ENCODE results near the gene TSPAN9. TPM values are rescaled to one million over a fixed set of nuclear protein-coding genes. Genes with fewer than 3 reads are reported as not detected.

The TSPAN9 gene
- polyA plus RNA-seq, 1 experiment = 67.0 TPM

DNA sequence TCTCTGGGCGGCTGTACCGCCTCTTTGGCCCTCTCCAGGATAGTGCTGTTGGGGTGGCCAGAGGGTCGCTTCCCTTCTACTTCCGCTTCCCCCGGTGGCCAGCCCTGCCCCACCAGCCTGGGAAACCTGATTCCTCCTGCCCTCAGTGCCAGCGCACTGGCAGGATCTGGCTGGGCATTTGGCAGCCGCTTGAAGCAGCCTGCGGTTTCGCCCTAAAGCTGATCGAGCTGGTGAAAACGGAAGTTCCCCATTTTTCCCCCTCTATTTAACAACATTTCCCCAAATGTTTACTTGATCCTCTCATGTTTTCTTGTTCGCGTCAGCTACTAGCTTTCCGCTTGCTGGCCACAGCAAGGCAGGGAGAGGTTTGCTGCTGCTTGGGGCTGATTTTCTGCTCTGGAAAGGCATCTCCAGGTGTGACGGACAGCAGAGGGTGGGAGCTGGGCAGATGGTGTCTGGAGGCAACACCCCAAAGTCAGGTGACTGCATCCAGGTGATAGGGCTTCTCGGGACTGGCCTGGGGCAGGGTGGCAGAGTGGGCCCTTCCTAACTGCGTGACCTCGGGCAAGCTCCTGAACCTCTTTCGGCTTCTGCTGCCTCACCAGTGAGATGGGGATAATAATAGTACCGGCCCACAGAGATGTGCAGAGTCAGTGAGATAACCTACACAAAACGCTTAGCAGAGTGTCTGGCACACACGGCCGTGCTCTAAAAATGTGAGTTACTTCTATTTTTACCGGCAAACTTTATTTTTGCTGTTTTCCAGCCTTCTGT is 53.1 kb downstream of the TSPAN9 start:
- Histone ChIP-seq H3K27me3 (ENCODE audit: control insufficient read depth, insufficient read depth, low read length) (no peaks in the 10 kb centered on the region), H3K36me3 (ENCODE audit: control insufficient read depth, insufficient read depth, low read length) (no peaks in the 10 kb centered on the region), H3K4me3 (ENCODE audit: low read depth, low read length) (no peak overlapping the region)
- no peak for DNase-seq (ENCODE audit: low read depth)
- ChIA-PET CTCF (interaction anchor here (1.2 to 1.6 kb wide), 3 partner anchors 12 to 146 kb away, joined by 4 to 7 read pairs (median 6); no protein-coding TSS in a partner anchor), POLR2A (no interaction called here)
- no peak for TF ChIP-seq CTCF (IDR thresholded peaks at IDR 0.05; ENCODE audit: insufficient read depth, low read depth, low read length)

DNA sequence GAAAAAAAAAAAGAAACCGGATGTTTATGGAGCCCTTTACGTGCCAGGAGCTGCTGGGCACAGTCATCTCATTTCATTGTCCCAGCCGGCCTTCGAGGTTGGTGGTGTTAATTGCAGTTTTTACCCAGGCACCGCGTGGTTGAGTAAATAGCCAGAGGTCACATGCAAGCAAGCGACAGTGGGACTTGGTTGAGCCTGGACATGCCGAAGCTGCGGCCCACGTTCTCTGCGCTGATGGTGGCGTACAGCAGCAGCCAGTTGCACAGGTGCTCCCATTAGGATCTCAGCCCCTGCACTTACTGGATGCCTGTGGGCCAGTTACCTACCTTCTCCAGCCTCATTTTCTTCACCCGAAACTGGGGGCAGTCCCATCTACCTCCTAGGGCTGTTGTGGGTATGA is 54.0 kb downstream of the TSPAN9 start:
- Histone ChIP-seq H3K36me3 (ENCODE audit: control insufficient read depth, insufficient read depth, low read length) (no peaks in the 10 kb centered on the region), H3K27me3 (ENCODE audit: control insufficient read depth, insufficient read depth, low read length) (no peaks in the 10 kb centered on the region), H3K4me3 (ENCODE audit: low read depth, low read length) (no peak overlapping the region)
- POLR2A ChIA-PET = no interaction called here
- no peak for TF ChIP-seq CTCF (IDR thresholded peaks at IDR 0.05; ENCODE audit: insufficient read depth, low read depth, low read length)
- CTCF ChIA-PET = interaction anchor here (0.6 to 0.9 kb wide), 2 partner anchors 57 to 72 kb away, joined by 3 read pairs; no protein-coding TSS in a partner anchor
- no peak for DNase-seq (ENCODE audit: low read depth)

DNA sequence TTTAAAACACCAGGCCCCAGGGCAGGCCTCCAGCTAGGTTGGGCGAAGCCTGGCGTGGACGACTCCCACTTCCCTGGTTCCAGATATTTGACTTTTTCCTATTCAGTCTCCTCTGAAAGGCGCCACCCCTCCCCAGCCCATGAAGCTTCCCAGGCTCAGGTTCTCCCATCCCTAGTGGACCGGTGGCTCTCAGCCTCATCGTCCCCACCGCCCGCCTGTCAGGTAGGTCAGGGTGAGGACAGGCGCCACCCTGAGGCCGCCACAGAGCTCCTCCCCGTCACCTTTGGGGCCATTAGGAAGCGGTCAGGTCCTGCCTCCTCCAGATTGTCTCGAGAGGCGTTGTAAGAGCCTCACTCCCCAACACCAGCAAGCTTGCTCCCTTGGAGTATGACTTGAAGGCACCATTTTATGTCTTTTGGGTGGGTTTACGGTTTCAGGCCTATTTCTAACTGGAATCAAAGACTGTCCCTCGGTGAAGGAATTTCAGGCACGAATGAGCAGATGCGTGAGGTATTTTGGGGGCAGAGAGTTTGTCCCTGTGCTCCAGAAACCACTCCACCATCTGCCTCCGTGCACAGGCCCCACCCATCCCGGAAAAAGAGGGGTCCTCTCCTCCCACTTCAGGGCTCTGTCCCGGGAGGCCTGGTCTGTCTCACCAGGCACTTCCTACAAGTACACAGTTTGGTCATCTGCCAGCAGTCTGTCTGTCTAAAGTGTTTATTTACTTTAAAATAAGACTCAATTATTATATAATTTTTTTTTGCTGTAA is 55.6 kb downstream of the TSPAN9 start:
- no peaks in the 10 kb centered on the region for H3K27me3 ChIP-seq (ENCODE audit: control insufficient read depth, insufficient read depth, low read length)
- DNase-seq (ENCODE audit: low read depth) = peak; percentile 70
- POLR2A ChIA-PET = no interaction called here
- CTCF ChIA-PET = interaction anchor here (0.9 to 9.7 kb wide), 8 partner anchors 10 to 142 kb away, joined by 3 to 223 read pairs (median 8); no protein-coding TSS in a partner anchor
- no peaks in the 10 kb centered on the region for H3K36me3 ChIP-seq (ENCODE audit: control insufficient read depth, insufficient read depth, low read length)
- TF ChIP-seq CTCF (IDR thresholded peaks at IDR 0.05; ENCODE audit: insufficient read depth, low read depth, low read length) = no peak
- no peak overlapping the region for H3K4me3 ChIP-seq (ENCODE audit: low read depth, low read length)

- CTCF ChIA-PET = interaction anchor here (0.7 to 9.7 kb wide), 11 partner anchors 10 to 142 kb away, joined by 3 to 223 read pairs (median 5); no protein-coding TSS in a partner anchor
- POLR2A ChIA-PET = no interaction called here
- no peak for DNase-seq (ENCODE audit: low read depth)
Measured at GRCh38 chr12:3133405-3133783, 56.2 kb downstream of the TSPAN9 start.

More at GRCh38 chr12:3133405-3133783, 56.2 kb downstream of the TSPAN9 start:
- no peaks in the 10 kb centered on the region for H3K27me3 ChIP-seq (ENCODE audit: control insufficient read depth, insufficient read depth, low read length)
- no peak overlapping the region for H3K4me3 ChIP-seq (ENCODE audit: low read depth, low read length)
- no peak for TF ChIP-seq CTCF (IDR thresholded peaks at IDR 0.05; ENCODE audit: insufficient read depth, low read depth, low read length)
- H3K36me3 ChIP-seq (ENCODE audit: control insufficient read depth, insufficient read depth, low read length) = no peaks in the 10 kb centered on the region
